ENCODE measurements around the gene NFATC3. TPM values are rescaled to one million over a fixed set of nuclear protein-coding genes. Genes with fewer than 3 reads are reported as not detected.

The NFATC3 gene
- total and polyA plus RNA-seq, 2 of the 8 experiments (the other 6 are each of a cell fraction or from before 2014, with no cell fraction given): 17.6 to 34.5 TPM

GRCh38 chr16:68255712-68256111 is 170.5 kb downstream of the NFATC3 start:
- H3K4me3 ChIP-seq (ENCODE audit: extremely low read depth in 1 of 4, insufficient read depth in 2 of 4, low read depth in 3 of 4, low read length in 4 of 4): no peak overlapping the region
- 94% methylated on average over 18 of the region's 18 CpGs; no CpG with 5 or more reads in 1 of the 2 experiments for WGBS, 2 experiments (ENCODE audit: extremely low coverage in 1 of 2, insufficient coverage in 1 of 2, insufficient read length in 1 of 2, insufficient replicate concordance in 2 of 2, low coverage in 1 of 2, low lambda C conversion rate in 2 of 2, missing lambda C conversion rate in 1 of 2)
- DNase-seq (ENCODE audit: low read depth in 1 of 2, low spot score in 2 of 2): no peak
- TF ChIP-seq SP4 (IDR thresholded peaks at IDR 0.05; ENCODE audit: low read length): no peak
- TF ChIP-seq PHF8 (conservative IDR thresholded peaks at IDR 0.05; ENCODE audit: low read depth, low read length): no peak
- TF ChIP-seq POLR2AphosphoS5 (IDR thresholded peaks at IDR 0.05; ENCODE audit: low read depth, low read length): no peak
- TF ChIP-seq BACH1 (IDR thresholded peaks at IDR 0.05; ENCODE audit: low read length): no peak
- no peak for TF ChIP-seq EP300 (IDR thresholded peaks at IDR 0.05; ENCODE audit: borderline replicate concordance in 1 of 2, low read depth in 2 of 2, low read length in 2 of 2)

More at GRCh38 chr16:68255712-68256111, 170.5 kb downstream of the NFATC3 start:
- ChIA-PET POLR2A (ENCODE audit: partially characterized antibody) (interaction anchor here (0.6 to 0.8 kb wide), 2 partner anchors 41 to 407 kb away, joined by 3 read pairs; no protein-coding TSS in a partner anchor), CTCF (ENCODE audit: partially characterized antibody) (interaction anchor here (0.6 to 1.1 kb wide), 5 partner anchors 8 to 56 kb away, joined by 3 to 4 read pairs (median 3); partner anchors contain the start of genes PRMT7 and SLC7A6OS)
- Histone ChIP-seq H3K27ac (ENCODE audit: low read depth, low read length) (no peak overlapping the region), H3K14ac (ENCODE audit: insufficient read length) (no peak overlapping the region), H4K20me1 (replicated peaks in 1 of 2; ENCODE audit: control insufficient read depth in 1 of 2, insufficient read depth in 2 of 2, low read length in 2 of 2) (peaks cover 0 to 2% of the 10 kb centered on the region in 2 experiments), H3K36me3 (ENCODE audit: control insufficient read depth in 2 of 4, insufficient read depth in 4 of 4, low read length in 3 of 4) (peaks cover 0 to 4% (median 2%) of the 10 kb centered on the region in 4 experiments; a peak in 5 of 8 replicates), H2BK15ac (ENCODE audit: low read length) (no peak overlapping the region), H3K23me2 (ENCODE audit: low read depth, low read length) (no peaks in the 10 kb centered on the region), H3K4ac (replicated peaks; ENCODE audit: insufficient read length, low read depth, low read length) (no peak overlapping the region), H3K9me3 (ENCODE audit: insufficient read depth in 2 of 2, low read depth in 1 of 2, low read length in 1 of 2) (no peaks in the 10 kb centered on the region), H4K91ac (replicated peaks; ENCODE audit: insufficient read length, low read length) (no peak overlapping the region), H3K79me2 (ENCODE audit: control insufficient read depth in 1 of 2, insufficient read depth in 2 of 2, low read length in 2 of 2) (no peaks in the 10 kb centered on the region), H3K18ac (ENCODE audit: extremely low read depth, low read length) (no peak overlapping the region), H3K4me1 (replicated peaks in 1 of 4; ENCODE audit: control insufficient read depth in 3 of 4, insufficient read depth in 4 of 4, low read length in 3 of 4) (no peaks in the 10 kb centered on the region; a peak in 1 of 7 replicates), H4K8ac (ENCODE audit: extremely low read depth, insufficient read depth, low read length) (no peak overlapping the region), H3K56ac (replicated peaks; ENCODE audit: insufficient read length, low read depth, low read length) (no peak overlapping the region), H2BK20ac (ENCODE audit: low read length) (no peak overlapping the region), H3K4me2 (ENCODE audit: insufficient read depth in 1 of 2, low read depth in 2 of 2, low read length in 2 of 2) (no peak overlapping the region), H2BK12ac (ENCODE audit: low read depth, low read length) (no peak overlapping the region), H3K79me1 (ENCODE audit: low read depth, low read length) (no peaks in the 10 kb centered on the region), H4K5ac (ENCODE audit: insufficient read length, low read depth, low read length) (no peak overlapping the region), H3K23ac (ENCODE audit: insufficient read length) (no peak overlapping the region), H2BK120ac (replicated peaks; ENCODE audit: low read depth, low read length) (no peak overlapping the region), H2BK5ac (ENCODE audit: low read depth, low read length) (no peak overlapping the region), H3K9ac (replicated peaks in 1 of 4; ENCODE audit: extremely low read depth in 1 of 4, low read depth in 3 of 4, low read length in 3 of 4) (no peak overlapping the region), H2AFZ (ENCODE audit: low read length) (no peak overlapping the region), H2AK5ac (ENCODE audit: low read depth, low read length) (no peak overlapping the region), H3K27me3 (replicated peaks in 1 of 4; ENCODE audit: control insufficient read depth in 3 of 4, extremely low read depth in 1 of 4, insufficient read depth in 3 of 4, low read length in 3 of 4) (no peaks in the 10 kb centered on the region)
- no peak for FAIRE-seq

Data from H1 (cell line).